Activated naive CD8-positive, alpha-beta T cell treated with anti-CD3 and anti-CD28 coated beads, Interleukin-2, amount 10 ng/mL, durations not matched to agents 7 days and 5 days (primary cell): ENCODE measurements around the gene ETS2. TPM values are rescaled to one million over a fixed set of nuclear protein-coding genes. Genes with fewer than 3 reads are reported as not detected.

Experiments
- ATAC-seq: fragments of 150-1000 bp; cut with Tn5 transposase; one replicate; pipeline ENCODE4 v1.10.0; 2021; ENCODE audit warnings: low read depth, moderate library complexity
- POLR2A ChIA-PET: fragments of 350-600 bp; sonication (Branson Sonifier 250); formaldehyde crosslinking; loops from one replicate; lab custom pipeline; 2021; ENCODE audit warnings: antibody characterized with exemption; lab: Charles Lee
- DNase-seq: peaks from one replicate; pipeline ENCODE4 v3.0.0; 2021
- H3K27ac Mint-ChIP-seq: one replicate; pipeline ENCODE4 v1.8.0; 2022; ENCODE audit warnings: mild to moderate bottlenecking, mixed read lengths
- H3K27me3 Mint-ChIP-seq: one replicate; pipeline ENCODE4 v1.8.0; 2022; ENCODE audit warnings: mild to moderate bottlenecking, moderate library complexity, mixed read lengths
- H3K36me3 Mint-ChIP-seq: one replicate; pipeline ENCODE4 v1.8.0; 2021; ENCODE audit warnings: mild to moderate bottlenecking, mixed read lengths
- H3K4me1 Mint-ChIP-seq: one replicate; pipeline ENCODE4 v1.8.0; 2021; ENCODE audit warnings: mixed read lengths
- H3K4me3 Mint-ChIP-seq: one replicate; pipeline ENCODE4 v1.8.0; 2022; ENCODE audit warnings: mild to moderate bottlenecking, moderate library complexity, mixed read lengths
- H3K9me3 Mint-ChIP-seq: one replicate; pipeline ENCODE4 v1.8.0; 2021; ENCODE audit warnings: mixed read lengths
- total RNA-seq, 2 experiments: library from RNA; stranded (reverse); gene quantifications; one replicate each; pipeline ENCODE4 v1.2.3, GENCODE V29; 2021

ETS2 gene
- total RNA-seq = 10 to 100 TPM; 14.8 to 15.5 TPM

GRCh38 chr21:38805328-38806152 is at the start of gene ETS2:
Gene ETS2, plus strand, starts transcription at chr21:38805929. Its CDS starts 4,106 bp downstream, at chr21:38810035.
- Mint-ChIP-seq H3K4me1 (peaks cover 25% of the 10 kb centered on the region), H3K4me3 (peak within 1 kb of the TSS; percentile 94), H3K9me3 (no peaks in the 10 kb centered on the region), H3K36me3 (peaks cover 14% of the 10 kb centered on the region), H3K27me3 (no peaks in the 10 kb centered on the region), H3K27ac (peak within 1 kb of the TSS; percentile 93)
- ATAC-seq = peak; percentile 86
- POLR2A ChIA-PET = interaction anchor here (0.7 to 1.1 kb wide), 4 partner anchors 23 to 510 kb away, joined by 3 to 5 read pairs (median 3); partner anchors contain the start of gene PSMG1
- peak; percentile 83 for DNase-seq

DNA sequence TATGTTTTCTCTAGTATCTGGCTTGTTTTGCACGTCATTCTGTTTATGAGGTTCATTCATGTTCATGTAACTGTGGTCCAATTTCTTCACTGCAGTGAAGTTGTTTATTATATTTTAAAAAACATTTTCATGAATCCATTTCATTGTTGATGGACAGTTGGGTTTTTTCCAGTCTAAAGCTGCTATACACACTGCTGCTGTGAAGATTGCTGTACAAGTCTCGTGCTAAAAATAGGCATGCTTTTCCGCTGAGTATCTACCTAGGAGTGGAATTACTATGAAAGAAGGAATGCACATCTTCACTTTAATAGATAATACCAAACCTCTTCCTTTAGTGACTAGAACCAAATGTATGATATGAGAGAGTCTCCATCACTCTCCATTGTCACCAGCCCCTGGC is 49.0 kb upstream of the ETS2 start:
- POLR2A ChIA-PET = no interaction called here

GRCh38 chr21:38758501-38759214 is 47.1 kb upstream of the ETS2 start:
- peaks cover 3% of the 10 kb centered on the region for H3K27me3 Mint-ChIP-seq
- DNase-seq = no peak
- ATAC-seq = no peak
- no peaks in the 10 kb centered on the region for H3K9me3 Mint-ChIP-seq
- peaks cover 8% of the 10 kb centered on the region for H3K4me1 Mint-ChIP-seq
- no peak overlapping the region for H3K4me3 Mint-ChIP-seq
- peaks cover 2% of the 10 kb centered on the region for H3K36me3 Mint-ChIP-seq
- POLR2A ChIA-PET = interaction anchor here (1.2 kb wide), 1 partner anchor 10 kb away, joined by 3 read pairs; no protein-coding TSS in a partner anchor
- no peak overlapping the region for H3K27ac Mint-ChIP-seq

More for the DNA sequence above, 49.0 kb upstream of the ETS2 start:
- Mint-ChIP-seq H3K27me3 (peaks cover 3% of the 10 kb centered on the region), H3K4me3 (no peak overlapping the region), H3K27ac (no peak overlapping the region), H3K4me1 (peaks cover 8% of the 10 kb centered on the region), H3K36me3 (peaks cover 2% of the 10 kb centered on the region), H3K9me3 (no peaks in the 10 kb centered on the region)
- DNase-seq (no peak), ATAC-seq (no peak)

DNA sequence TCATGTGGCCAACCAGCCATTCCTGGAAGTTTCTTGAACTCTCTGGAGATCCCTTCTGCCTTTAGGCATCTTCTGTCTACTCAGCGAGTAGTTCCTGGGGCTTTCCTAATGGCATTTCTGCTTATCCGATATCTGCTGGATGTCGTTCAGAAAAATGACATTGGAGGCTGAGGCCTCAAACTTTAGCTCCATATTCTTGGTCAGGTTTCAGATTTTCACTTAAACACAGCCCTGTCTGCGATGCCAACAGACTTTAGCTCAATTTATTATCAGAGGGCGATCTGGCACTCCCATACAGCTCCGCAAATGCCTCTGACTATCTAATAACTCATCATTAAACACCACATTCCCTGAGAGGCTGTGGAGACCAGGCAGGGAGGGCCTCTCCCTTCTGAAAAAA is 46.3 kb upstream of the ETS2 start:
- H3K4me3 Mint-ChIP-seq = no peak overlapping the region
- no peaks in the 10 kb centered on the region for H3K9me3 Mint-ChIP-seq
- ATAC-seq = no peak
- H3K27ac Mint-ChIP-seq = no peak overlapping the region
- peaks cover 2% of the 10 kb centered on the region for H3K36me3 Mint-ChIP-seq
- POLR2A ChIA-PET = interaction anchor here (1.2 kb wide), 1 partner anchor 9 kb away, joined by 3 read pairs; no protein-coding TSS in a partner anchor
- DNase-seq = no peak
- H3K27me3 Mint-ChIP-seq = peaks cover 3% of the 10 kb centered on the region
- H3K4me1 Mint-ChIP-seq = peaks cover 8% of the 10 kb centered on the region

GRCh38 chr21:38760017-38760761 is 45.5 kb upstream of the ETS2 start:
- DNase-seq (no peak), ATAC-seq (no peak)
- peaks cover 8% of the 10 kb centered on the region for H3K4me1 Mint-ChIP-seq
- H3K4me3 Mint-ChIP-seq = no peak overlapping the region
- H3K27me3 Mint-ChIP-seq = peaks cover 3% of the 10 kb centered on the region
- peaks cover 2% of the 10 kb centered on the region for H3K36me3 Mint-ChIP-seq
- no peak overlapping the region for H3K27ac Mint-ChIP-seq
- POLR2A ChIA-PET = interaction anchor here (1.2 kb wide), 1 partner anchor 9 kb away, joined by 3 read pairs; no protein-coding TSS in a partner anchor
- no peaks in the 10 kb centered on the region for H3K9me3 Mint-ChIP-seq

DNA sequence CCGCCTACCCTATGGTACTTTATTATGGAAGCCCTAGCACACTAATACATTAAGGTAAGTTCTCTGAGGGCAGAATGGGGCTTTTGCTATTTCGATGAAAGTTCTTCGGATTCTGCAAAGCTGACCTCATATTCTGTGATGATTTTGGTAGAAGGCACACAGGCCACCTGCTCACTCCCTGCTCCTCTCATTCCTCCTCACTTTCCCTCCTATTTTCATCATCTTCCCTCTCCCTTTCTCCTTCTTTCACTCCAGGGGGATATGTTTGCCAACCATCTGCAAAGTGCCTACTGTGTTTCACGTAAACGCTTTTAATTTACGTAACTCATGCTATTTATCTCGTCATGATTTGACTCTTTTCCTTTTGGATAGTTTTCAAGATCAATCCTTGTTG is 45.0 kb upstream of the ETS2 start:
- DNase-seq = no peak
- Mint-ChIP-seq H3K9me3 (no peaks in the 10 kb centered on the region), H3K4me1 (peaks cover 4% of the 10 kb centered on the region), H3K4me3 (no peak overlapping the region), H3K27me3 (peaks cover 2% of the 10 kb centered on the region), H3K27ac (no peak overlapping the region), H3K36me3 (no peaks in the 10 kb centered on the region)
- no peak for ATAC-seq
- POLR2A ChIA-PET = no interaction called here

DNA sequence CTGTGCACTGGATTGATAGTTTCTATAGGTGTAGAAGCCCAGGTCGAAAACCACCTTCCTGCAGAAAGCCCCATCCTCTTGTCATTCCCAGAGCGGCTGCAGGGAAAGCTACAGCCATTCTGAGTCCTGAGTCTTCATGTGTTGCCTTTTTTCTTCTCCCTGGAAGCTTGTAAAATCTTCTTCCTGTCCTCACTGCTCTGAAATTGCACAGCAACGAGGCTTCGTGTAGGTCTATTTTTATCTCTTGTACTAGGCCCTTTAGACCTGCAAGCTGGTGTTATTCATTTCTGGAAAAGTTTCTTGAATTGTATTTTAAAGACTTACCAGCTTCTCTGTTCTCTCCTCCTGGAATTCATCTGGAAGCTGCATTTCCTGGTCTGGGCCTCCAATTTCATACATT is 44.2 kb upstream of the ETS2 start:
- Mint-ChIP-seq H3K9me3 (peaks cover 2% of the 10 kb centered on the region), H3K27ac (no peak overlapping the region)
- POLR2A ChIA-PET = no interaction called here

DNA sequence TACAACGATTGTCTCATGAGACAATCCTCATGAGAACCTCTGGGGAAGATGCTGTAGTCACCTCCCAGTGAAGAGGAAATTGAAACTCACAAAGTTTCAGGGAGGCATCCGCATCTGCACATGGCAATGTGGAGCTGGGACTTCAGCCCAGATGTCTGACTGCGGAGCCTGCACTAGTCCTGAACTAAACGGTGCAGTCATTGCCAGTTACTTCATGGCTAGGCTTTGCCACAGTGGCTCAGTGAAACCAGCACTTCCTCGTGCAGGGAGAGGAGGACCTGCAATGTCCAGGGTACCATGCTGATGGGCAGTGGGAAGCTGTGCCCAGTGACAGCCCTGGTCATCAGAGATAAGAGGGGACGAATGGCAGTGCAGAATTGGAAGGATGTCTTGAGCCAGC is 40.7 kb upstream of the ETS2 start:
- ATAC-seq (no peak), DNase-seq (no peak)
- Mint-ChIP-seq H3K4me1 (peaks cover 29% of the 10 kb centered on the region), H3K27ac (peak overlapping the region; percentile 100), H3K27me3 (no peaks in the 10 kb centered on the region), H3K9me3 (peaks cover 2% of the 10 kb centered on the region), H3K4me3 (no peak overlapping the region), H3K36me3 (peaks cover 2% of the 10 kb centered on the region)
- POLR2A ChIA-PET = no interaction called here

More for the DNA sequence above, 44.2 kb upstream of the ETS2 start:
- Mint-ChIP-seq H3K27me3 (peaks cover under 1% of the 10 kb centered on the region), H3K36me3 (peaks cover 2% of the 10 kb centered on the region), H3K4me3 (no peak overlapping the region), H3K4me1 (peaks cover 5% of the 10 kb centered on the region)
- DNase-seq = no peak
- ATAC-seq = no peak

DNA sequence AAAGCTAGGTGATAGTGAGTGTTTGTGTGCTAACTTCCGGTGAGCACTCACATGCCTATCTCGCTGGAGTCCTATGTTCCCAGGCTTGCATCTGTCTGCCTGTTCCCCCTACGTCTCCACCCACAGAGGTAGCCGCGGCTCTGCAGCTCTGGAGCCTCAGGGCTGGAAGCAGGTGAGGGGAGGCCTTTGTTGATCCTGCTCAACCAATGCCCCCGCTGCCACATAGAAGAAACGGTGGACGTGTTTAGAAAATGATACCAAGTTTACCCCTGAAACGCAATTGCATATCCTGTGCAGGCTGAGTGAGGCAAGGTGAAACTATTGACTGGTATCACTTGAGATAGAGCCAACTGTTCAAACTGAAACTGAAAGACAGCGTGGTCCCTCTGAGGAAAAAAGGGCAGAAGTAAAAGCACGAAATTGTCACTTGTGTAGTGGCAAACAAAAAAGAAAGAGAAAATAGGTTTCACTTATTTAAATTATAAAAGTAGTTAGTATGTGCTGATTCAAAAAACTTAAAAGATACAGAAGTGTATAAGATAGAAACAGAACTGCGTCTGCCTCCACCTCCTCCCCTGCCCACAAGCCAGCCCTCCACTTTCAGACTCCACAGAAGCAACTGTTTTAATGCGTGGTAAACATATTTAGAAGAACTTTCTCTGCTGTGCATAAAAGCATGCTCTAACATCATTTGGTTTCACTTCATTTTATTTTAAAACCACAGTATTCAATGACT is 38.6 kb upstream of the ETS2 start:
- POLR2A ChIA-PET = interaction anchor here (1.0 to 1.2 kb wide), 3 partner anchors 12 to 416 kb away, joined by 3 to 6 read pairs (median 4); partner anchors contain the start of gene PSMG1
- Mint-ChIP-seq H3K4me1 (peaks cover 29% of the 10 kb centered on the region), H3K9me3 (peaks cover 2% of the 10 kb centered on the region), H3K27me3 (no peaks in the 10 kb centered on the region), H3K4me3 (peak overlapping the region; percentile 96), H3K36me3 (peaks cover 3% of the 10 kb centered on the region), H3K27ac (peak overlapping the region; percentile 100)
- peak; percentile 75 for DNase-seq
- ATAC-seq = peak; percentile 96

- no peaks in the 10 kb centered on the region for H3K27me3 Mint-ChIP-seq
- H3K4me3 Mint-ChIP-seq = peak overlapping the region; percentile 96
- POLR2A ChIA-PET = interaction anchor here (1.0 to 2.1 kb wide), 3 partner anchors 9 to 39 kb away, joined by 3 to 5 read pairs (median 3); partner anchors contain the start of gene ETS2
- peak overlapping the region; percentile 100 for H3K27ac Mint-ChIP-seq
- peaks cover 4% of the 10 kb centered on the region for H3K36me3 Mint-ChIP-seq
- peaks cover 2% of the 10 kb centered on the region for H3K9me3 Mint-ChIP-seq
- ATAC-seq (peak; percentile 12), DNase-seq (peak; percentile 49)
- H3K4me1 Mint-ChIP-seq = peaks cover 30% of the 10 kb centered on the region
Measured at GRCh38 chr21:38768471-38769063, 37.2 kb upstream of the ETS2 start.

- no peak for ATAC-seq
- no peaks in the 10 kb centered on the region for H3K27me3 Mint-ChIP-seq
- POLR2A ChIA-PET = interaction anchor here (1.0 to 2.1 kb wide), 4 partner anchors 10 to 38 kb away, joined by 3 to 5 read pairs (median 4); partner anchors contain the start of gene ETS2
- H3K4me1 Mint-ChIP-seq = peaks cover 30% of the 10 kb centered on the region
- H3K36me3 Mint-ChIP-seq = peaks cover 4% of the 10 kb centered on the region
- peak overlapping the region; percentile 96 for H3K4me3 Mint-ChIP-seq
- H3K9me3 Mint-ChIP-seq = peaks cover 2% of the 10 kb centered on the region
- peak overlapping the region; percentile 100 for H3K27ac Mint-ChIP-seq
- no peak for DNase-seq
Measured at GRCh38 chr21:38769191-38769780, 36.4 kb upstream of the ETS2 start.
